Caco-2 (cell line): ENCODE data around the gene SLC27A2. TPM values are rescaled to one million over a fixed set of nuclear protein-coding genes. Genes with fewer than 3 reads are reported as not detected.
A peak's percentile ranks its signal among the peaks of the same experiment; 100 is the strongest.

ENCODE experiments used
- BruUV-seq: library from RNA; stranded (reverse); fragments of 400-500 nt; replicated peaks from 2 replicates; lab custom pipeline; 2021; lab: Mats Ljungman, UMichigan
- CTCF ChIA-PET: fragments of 300-600 bp; sonication (Branson Sonifier 250); formaldehyde crosslinking; loops from one replicate; lab custom pipeline; 2022; ENCODE audit warnings: antibody characterized with exemption; lab: Charles Lee
- POLR2A ChIA-PET: fragments of 300-600 bp; sonication (Branson Sonifier 250); formaldehyde crosslinking; loops from one replicate; lab custom pipeline; 2022; ENCODE audit warnings: antibody characterized with exemption; lab: Charles Lee
- DNase-seq, 2 experiments: peaks; one replicate each; pipeline versions ENCODE4 v3.0.0 to v3.0.0-alpha.2; 2020 to 2022
- H3K27me3 ChIP-seq: replicated peaks from 2 replicates; pipeline ENCODE4 v1.6.0; 2011; ENCODE audit warnings: low read length; ENCODE audit not compliant: control insufficient read depth, insufficient read depth
- H3K36me3 ChIP-seq: 2 replicates; pipeline ENCODE4 v1.5.1; 2011; ENCODE audit warnings: low read length; ENCODE audit not compliant: control insufficient read depth, insufficient read depth
- H3K4me1 ChIP-seq: fragments of 250-450 bp; sonication (Bioruptor Pico); 2 replicates; pipeline ENCODE4 v1.5.1; 2020; ENCODE audit warnings: mild to moderate bottlenecking
- H3K4me3 ChIP-seq: 2 replicates; pipeline ENCODE4 v1.5.1; 2011; ENCODE audit warnings: low read depth, mild to moderate bottlenecking, control low read depth, low read length
- H3K9me3 ChIP-seq: fragments of 250-450 bp; sonication (Bioruptor Pico); 2 replicates; pipeline ENCODE4 v1.5.1; 2020; ENCODE audit warnings: mild to moderate bottlenecking, moderate library complexity
- H3K27ac Mint-ChIP-seq: one replicate; pipeline ENCODE4 v1.8.0; 2022; ENCODE audit warnings: mixed read lengths; ENCODE audit not compliant: unreplicated experiment
- H3K27me3 Mint-ChIP-seq: one replicate; pipeline ENCODE4 v1.8.0; 2022; ENCODE audit warnings: mixed read lengths; ENCODE audit not compliant: insufficient read depth, unreplicated experiment
- H3K36me3 Mint-ChIP-seq: one replicate; pipeline ENCODE4 v1.8.0; 2022; ENCODE audit warnings: mild to moderate bottlenecking, mixed read lengths; ENCODE audit not compliant: insufficient read depth, unreplicated experiment
- H3K4me1 Mint-ChIP-seq: one replicate; pipeline ENCODE4 v1.8.0; 2022; ENCODE audit warnings: low read depth, mixed read lengths; ENCODE audit not compliant: unreplicated experiment
- H3K4me3 Mint-ChIP-seq: one replicate; pipeline ENCODE4 v1.8.0; 2022; ENCODE audit warnings: mild to moderate bottlenecking, moderate library complexity, mixed read lengths; ENCODE audit not compliant: unreplicated experiment
- H3K9me3 Mint-ChIP-seq: one replicate; pipeline ENCODE4 v1.8.0; 2022; ENCODE audit warnings: mixed read lengths; ENCODE audit not compliant: unreplicated experiment
- CTCF ChIP-seq, 2 experiments: fragments of 200-600 bp in 1 of 2; IDR thresholded peaks; 1 replicate in 1 of 2; 2 replicates in 1 of 2; pipeline versions ENCODE4 v1.5.1 to v1.8.0; 2011 to 2022; ENCODE audit warnings: antibody characterized with exemption in 1 of 2, control low read depth in 1 of 2, inconsistent platforms in 1 of 2, low read depth in 1 of 2, low read length in 1 of 2, mild to moderate bottlenecking in 1 of 2, moderate library complexity in 1 of 2; ENCODE audit not compliant: insufficient read depth in 1 of 2, severe bottlenecking in 1 of 2, unreplicated experiment in 1 of 2
- intact Hi-C: fragments of 100-400 bp; cut with micrococcal nuclease; formaldehyde crosslinking; loops from one replicate; pipeline ENCODE4 v1.10.0; 2022; ENCODE audit not compliant: unreplicated experiment
- total RNA-seq: library from RNA; stranded (reverse); gene quantifications from 2 replicates; pipeline ENCODE4 v1.2.3, GENCODE V29; 2022

Gene SLC27A2
- total RNA-seq, 1 experiment from 2014 or later = 31.2 TPM

GRCh38 chr15:50149090-50149489, 32.9 kb upstream of the SLC27A2 start:
- Mint-ChIP-seq H3K27me3 (no peaks in the 10 kb centered on the region), H3K4me1 (peaks cover 8% of the 10 kb centered on the region), H3K4me3 (no peak overlapping the region), H3K9me3 (no peaks in the 10 kb centered on the region), H3K27ac (no peak overlapping the region), H3K36me3 (no peaks in the 10 kb centered on the region)
- intact Hi-C loops = loop anchor here (10.0 kb wide), 1 partner anchor 1004 kb away; no protein-coding TSS in a partner anchor
- no peaks in the 10 kb centered on the region for H3K36me3 ChIP-seq
- no peaks in the 10 kb centered on the region for H3K9me3 ChIP-seq
- ChIA-PET CTCF (interaction anchor here (0.5 to 2.7 kb wide), 2 partner anchors 46 to 167 kb away, joined by 4 to 20 read pairs; no protein-coding TSS in a partner anchor), POLR2A (no interaction called here)
- peak in 1 of 2 experiments; percentile 40 for DNase-seq
- H3K4me1 ChIP-seq = peaks cover 13% of the 10 kb centered on the region; the same call in 1 of the 2 replicates
- BruUV-seq = no TSS peak
- no peak overlapping the region for H3K4me3 ChIP-seq
- TF ChIP-seq CTCF (IDR thresholded peaks at IDR 0.05; ENCODE audit: insufficient read depth in 1 of 2, low read depth in 1 of 2, low read length in 1 of 2, severe bottlenecking in 1 of 2, unreplicated experiment in 1 of 2) = no peak
- H3K27me3 ChIP-seq = no peaks in the 10 kb centered on the region

- ChIA-PET POLR2A (no interaction called here), CTCF (interaction anchor here (2.7 kb wide), 1 partner anchor 166 kb away, joined by 20 read pairs; no protein-coding TSS in a partner anchor)
- no peak overlapping the region for H3K4me3 ChIP-seq
- Mint-ChIP-seq H3K4me3 (no peak overlapping the region), H3K36me3 (no peaks in the 10 kb centered on the region), H3K27me3 (no peaks in the 10 kb centered on the region), H3K27ac (no peak overlapping the region), H3K4me1 (peaks cover 8% of the 10 kb centered on the region), H3K9me3 (no peaks in the 10 kb centered on the region)
- BruUV-seq = no TSS peak
- H3K27me3 ChIP-seq = no peaks in the 10 kb centered on the region
- H3K4me1 ChIP-seq = peaks cover 13% of the 10 kb centered on the region; the same call in 1 of the 2 replicates
- DNase-seq = no peak
- no peaks in the 10 kb centered on the region for H3K36me3 ChIP-seq
- no peak for TF ChIP-seq CTCF (IDR thresholded peaks at IDR 0.05; ENCODE audit: insufficient read depth in 1 of 2, low read depth in 1 of 2, low read length in 1 of 2, severe bottlenecking in 1 of 2, unreplicated experiment in 1 of 2)
- intact Hi-C loops = no loop called here
- 0 out of 2 replicates have a peak, but pooled peaks cover 6% of the 10 kb centered on the region for H3K9me3 ChIP-seq
Observed at GRCh38 chr15:50150349-50150748, 31.6 kb upstream of the SLC27A2 start.

- Histone ChIP-seq H3K36me3 (no peaks in the 10 kb centered on the region), H3K4me3 (no peak overlapping the region), H3K4me1 (peaks cover 13% of the 10 kb centered on the region; the same call in 1 of the 2 replicates), H3K9me3 (0 out of 2 replicates have a peak, but pooled peaks cover 9% of the 10 kb centered on the region), H3K27me3 (no peaks in the 10 kb centered on the region)
- DNase-seq = no peak
- Mint-ChIP-seq H3K27me3 (no peaks in the 10 kb centered on the region), H3K9me3 (no peaks in the 10 kb centered on the region), H3K4me1 (peaks cover 8% of the 10 kb centered on the region), H3K4me3 (no peak overlapping the region), H3K27ac (no peak overlapping the region), H3K36me3 (no peaks in the 10 kb centered on the region)
- ChIA-PET CTCF (interaction anchor here (0.6 to 1.6 kb wide), 4 partner anchors 29 to 165 kb away, joined by 4 to 9 read pairs (median 4); no protein-coding TSS in a partner anchor), POLR2A (no interaction called here)
- BruUV-seq = no TSS peak
- intact Hi-C loops = no loop called here
- no peak for TF ChIP-seq CTCF (IDR thresholded peaks at IDR 0.05; ENCODE audit: insufficient read depth in 1 of 2, low read depth in 1 of 2, low read length in 1 of 2, severe bottlenecking in 1 of 2, unreplicated experiment in 1 of 2)
Observed at GRCh38 chr15:50150851-50151250, 31.1 kb upstream of the SLC27A2 start.
